ENCODE measurements around the gene GPRC5D. TPM values are rescaled to one million over a fixed set of nuclear protein-coding genes. Genes with fewer than 3 reads are reported as not detected.

The GPRC5D gene
- total RNA-seq, 4 donors from 2014 or later: 0.48 TPM; not detected in 3

GRCh38 chr12:12917517-12917916 lies 34.5 kb downstream of the GPRC5D start:
- Histone ChIP-seq H3K27ac (no peak overlapping the region), H3K27me3 (no peaks in the 10 kb centered on the region), H3K36me3 (peaks cover 0 to 6% (median 0%) of the 10 kb centered on the region in 4 donors), H3K4me1 (peaks cover 0 to 6% (median 3%) of the 10 kb centered on the region in 4 donors), H3K4me3 (no peak overlapping the region), H3K9me3 (no peaks in the 10 kb centered on the region)
- DNase-seq: no peak
- in situ Hi-C loops (cut with MboI; ENCODE audit: low pct_ligation_motif_present in 1 of 4, low pct_unique_long_range_greater_than_20kb in 1 of 4, low sequenced_read_pairs in 3 of 4) (loop anchor here (10.0 kb wide), 3 partner anchors 67 to 307 kb away; no protein-coding TSS in a partner anchor), intact Hi-C loops (cut with DNase I; ENCODE audit: low total_unique reads) (loop anchor here (2.0 to 5.0 kb wide), 2 partner anchors 65 to 291 kb away; no protein-coding TSS in a partner anchor)
- 91 to 97% methylated on average over 1 to 2 of the region's 2 CpGs for WGBS, 2 donors (ENCODE audit: low coverage in 1 of 2)
- TF ChIP-seq POLR2AphosphoS5 (IDR thresholded peaks at IDR 0.05) (no peak), EP300 (IDR thresholded peaks at IDR 0.05; ENCODE audit: low read depth) (no peak), CTCF (IDR thresholded peaks at IDR 0.05) (no peak), POLR2A (IDR thresholded peaks at IDR 0.05) (no peak)

- in situ Hi-C loops (cut with MboI; ENCODE audit: low pct_ligation_motif_present in 1 of 4, low pct_unique_long_range_greater_than_20kb in 1 of 4, low sequenced_read_pairs in 3 of 4) (loop anchor here (10.0 kb wide), 3 partner anchors 68 to 308 kb away; no protein-coding TSS in a partner anchor), intact Hi-C loops (cut with DNase I; ENCODE audit: low total_unique reads) (loop anchor here (2.0 to 5.0 kb wide), 2 partner anchors 66 to 292 kb away; no protein-coding TSS in a partner anchor)
- Histone ChIP-seq H3K27ac (peak overlapping the region in 3 of 4 donors; percentile 5 to 15 (median 12)), H3K4me3 (no peak overlapping the region), H3K27me3 (no peaks in the 10 kb centered on the region), H3K4me1 (peaks cover 0 to 6% (median 3%) of the 10 kb centered on the region in 4 donors), H3K9me3 (no peaks in the 10 kb centered on the region), H3K36me3 (peaks cover 0 to 6% (median 0%) of the 10 kb centered on the region in 4 donors)
- peak; percentile 87 for DNase-seq
- WGBS, 2 donors (ENCODE audit: low coverage in 1 of 2): 29 to 40% methylated on average over 6 to 19 of the region's 19 CpGs
- TF ChIP-seq CTCF (IDR thresholded peaks at IDR 0.05) (peak; percentile 95 to 98 (median 97)), EP300 (IDR thresholded peaks at IDR 0.05; ENCODE audit: low read depth) (no peak), POLR2A (IDR thresholded peaks at IDR 0.05) (no peak), POLR2AphosphoS5 (IDR thresholded peaks at IDR 0.05) (peak in 1 of 3 donors; percentile 27)
Observed at GRCh38 chr12:12916135-12916944, 35.6 kb downstream of the GPRC5D start.

GRCh38 chr12:12915656-12916055 lies 36.3 kb downstream of the GPRC5D start:
- DNase-seq: no peak
- Histone ChIP-seq H3K9me3 (no peaks in the 10 kb centered on the region), H3K36me3 (peaks cover 0 to 6% (median 0%) of the 10 kb centered on the region in 4 donors), H3K27me3 (no peaks in the 10 kb centered on the region), H3K27ac (no peak overlapping the region), H3K4me3 (no peak overlapping the region), H3K4me1 (peaks cover 0 to 10% (median 4%) of the 10 kb centered on the region in 4 donors)
- in situ Hi-C loops (cut with MboI; ENCODE audit: low pct_ligation_motif_present in 1 of 4, low pct_unique_long_range_greater_than_20kb in 1 of 4, low sequenced_read_pairs in 3 of 4): loop anchor here (10.0 kb wide), 3 partner anchors 69 to 309 kb away; no protein-coding TSS in a partner anchor
- WGBS, 2 donors (ENCODE audit: low coverage in 1 of 2): 75 to 77% methylated on average over 4 to 10 of the region's 10 CpGs
- intact Hi-C loops (cut with DNase I; ENCODE audit: low total_unique reads): loop anchor here (2.0 to 5.0 kb wide), 2 partner anchors 67 to 293 kb away; no protein-coding TSS in a partner anchor
- TF ChIP-seq POLR2A (IDR thresholded peaks at IDR 0.05): no peak
- TF ChIP-seq POLR2AphosphoS5 (IDR thresholded peaks at IDR 0.05): no peak
- no peak for TF ChIP-seq EP300 (IDR thresholded peaks at IDR 0.05; ENCODE audit: low read depth)
- no peak for TF ChIP-seq CTCF (IDR thresholded peaks at IDR 0.05)

GRCh38 chr12:12912711-12913110 lies 39.3 kb downstream of the GPRC5D start:
- 83 to 91% methylated on average over 1 to 5 of the region's 5 CpGs for WGBS, 2 donors (ENCODE audit: low coverage in 1 of 2)
- peaks cover 0 to 6% (median 0%) of the 10 kb centered on the region in 4 donors for H3K36me3 ChIP-seq
- no peaks in the 10 kb centered on the region for H3K9me3 ChIP-seq
- in situ Hi-C loops (cut with MboI; ENCODE audit: low pct_ligation_motif_present in 1 of 4, low pct_unique_long_range_greater_than_20kb in 1 of 4, low sequenced_read_pairs in 3 of 4) (loop anchor here (5.0 to 10.0 kb wide), 5 partner anchors 70 to 312 kb away; no protein-coding TSS in a partner anchor), intact Hi-C loops (cut with DNase I; ENCODE audit: low total_unique reads) (no loop called here)
- H3K4me3 ChIP-seq: no peak overlapping the region
- H3K4me1 ChIP-seq: peaks cover 0 to 30% (median 14%) of the 10 kb centered on the region in 4 donors
- TF ChIP-seq POLR2AphosphoS5 (IDR thresholded peaks at IDR 0.05) (no peak), CTCF (IDR thresholded peaks at IDR 0.05) (no peak), EP300 (IDR thresholded peaks at IDR 0.05; ENCODE audit: low read depth) (no peak), POLR2A (IDR thresholded peaks at IDR 0.05) (no peak)
- no peak overlapping the region for H3K27ac ChIP-seq
- no peaks in the 10 kb centered on the region for H3K27me3 ChIP-seq
- no peak for DNase-seq
